WTC11 (cell line): ENCODE data around the gene RASD1. TPM values are rescaled to one million over a fixed set of nuclear protein-coding genes. Genes with fewer than 3 reads are reported as not detected.

ENCODE experiments used
- ATAC-seq: fragments of 200-7000 bp; cut with Tn5 transposase; 2 replicates; pipeline ENCODE4 v1.10.0; 2021; ENCODE audit warnings: mild to moderate bottlenecking, moderate library complexity
- CTCF ChIA-PET: fragments of 300-600 bp; sonication (Branson Sonifier 250); formaldehyde crosslinking; loops from one replicate; lab custom pipeline; 2021; ENCODE audit warnings: antibody characterized with exemption; lab: Charles Lee
- POLR2A ChIA-PET: fragments of 350-600 bp; sonication (Branson Sonifier 250); formaldehyde crosslinking; loops from one replicate; lab custom pipeline; 2021; ENCODE audit warnings: antibody characterized with exemption; lab: Charles Lee
- DNase-seq: peaks from one replicate; pipeline ENCODE4 v3.0.0; 2021; ENCODE audit warnings: low spot score
- H3K27ac Mint-ChIP-seq: 2 replicates; pipeline ENCODE4 v1.8.0; 2021; ENCODE audit warnings: mixed read lengths
- H3K27me3 Mint-ChIP-seq: 2 replicates; pipeline ENCODE4 v1.8.0; 2021; ENCODE audit warnings: low read depth, mild to moderate bottlenecking, moderate library complexity, mixed read lengths
- H3K36me3 Mint-ChIP-seq: 2 replicates; pipeline ENCODE4 v1.8.0; 2021; ENCODE audit warnings: mixed read lengths
- H3K4me1 Mint-ChIP-seq: 2 replicates; pipeline ENCODE4 v1.8.0; 2022; ENCODE audit warnings: mixed read lengths
- H3K4me3 Mint-ChIP-seq: 2 replicates; pipeline ENCODE4 v1.8.0; 2021; ENCODE audit warnings: mild to moderate bottlenecking, moderate library complexity, mixed read lengths
- H3K9me3 Mint-ChIP-seq: 2 replicates; pipeline ENCODE4 v1.8.0; 2021; ENCODE audit warnings: mixed read lengths
- CREM ChIP-seq: sonication (generic); formaldehyde crosslinking; IDR thresholded peaks from 2 replicates; pipeline ENCODE4 v1.8.1; 2022; ENCODE audit warnings: mild to moderate bottlenecking, missing genetic modification reagents, moderate library complexity
- CTCF ChIP-seq: fragments of 200-600 bp; IDR thresholded peaks from 2 replicates; pipeline ENCODE4 v1.8.0; 2022; ENCODE audit warnings: antibody characterized with exemption
- FOXJ3 ChIP-seq: sonication (generic); formaldehyde crosslinking; IDR thresholded peaks from 2 replicates; pipeline ENCODE4 v1.9.0; 2021; ENCODE audit warnings: missing genetic modification reagents, mild to moderate bottlenecking, borderline replicate concordance
- FOXK1 ChIP-seq: sonication (generic); formaldehyde crosslinking; IDR thresholded peaks from 2 replicates; pipeline ENCODE4 v1.8.0; 2022; ENCODE audit warnings: mild to moderate bottlenecking, moderate library complexity, missing genetic modification reagents
- GRHL2 ChIP-seq: fragments of 250-450 bp; sonication (Bioruptor Pico); IDR thresholded peaks from 2 replicates; pipeline ENCODE4 v1.8.0; 2022; ENCODE audit warnings: mild to moderate bottlenecking, moderate library complexity; ENCODE audit not compliant: insufficient replicate concordance, severe bottlenecking
- GTF2I ChIP-seq: fragments of 250-450 bp; sonication (Bioruptor Pico); conservative IDR thresholded peaks from 2 replicates; pipeline ENCODE4 v1.4.0; 2021; ENCODE audit warnings: mild to moderate bottlenecking
- NFATC4 ChIP-seq: fragments of 250-450 bp; sonication (Bioruptor Pico); IDR thresholded peaks from 2 replicates; pipeline ENCODE4 v1.9.0; 2021; ENCODE audit warnings: mild to moderate bottlenecking
- NFE2L1 ChIP-seq: sonication (generic); formaldehyde crosslinking; IDR thresholded peaks from 2 replicates; pipeline ENCODE4 v1.8.1; 2023; ENCODE audit warnings: missing genetic modification reagents
- NFYB ChIP-seq: sonication (generic); formaldehyde crosslinking; conservative IDR thresholded peaks from 2 replicates; pipeline ENCODE4 v1.8.0; 2022; ENCODE audit warnings: low read depth, missing genetic modification reagents
- OVOL2 ChIP-seq: fragments of 250-450 bp; sonication (Bioruptor Pico); IDR thresholded peaks from 2 replicates; pipeline ENCODE4 v1.9.0; 2021; ENCODE audit warnings: mild to moderate bottlenecking, borderline replicate concordance
- PRDM15 ChIP-seq: sonication (generic); formaldehyde crosslinking; IDR thresholded peaks from 2 replicates; pipeline ENCODE4 v1.8.0; 2022; ENCODE audit warnings: missing genetic modification reagents
- PRRX2 ChIP-seq: fragments of 250-450 bp; sonication (Bioruptor Pico); IDR thresholded peaks from 2 replicates; pipeline ENCODE4 v1.8.0; 2021; ENCODE audit warnings: mild to moderate bottlenecking
- SMAD4 ChIP-seq: sonication (generic); formaldehyde crosslinking; IDR thresholded peaks from 2 replicates; pipeline ENCODE4 v1.8.0; 2022; ENCODE audit warnings: mild to moderate bottlenecking, missing genetic modification reagents
- ZNF121 ChIP-seq: sonication (generic); formaldehyde crosslinking; IDR thresholded peaks from 2 replicates; pipeline ENCODE4 v1.8.0; 2023; ENCODE audit warnings: missing genetic modification reagents
- ZNF138 ChIP-seq: sonication (generic); formaldehyde crosslinking; conservative IDR thresholded peaks from 2 replicates; pipeline ENCODE4 v1.8.1; 2022; ENCODE audit warnings: mild to moderate bottlenecking, moderate library complexity, missing genetic modification reagents
- ZNF281 ChIP-seq: sonication (generic); formaldehyde crosslinking; IDR thresholded peaks from 2 replicates; pipeline ENCODE4 v1.8.0; 2023; ENCODE audit warnings: mild to moderate bottlenecking, missing genetic modification reagents
- ZNF532 ChIP-seq: fragments of 250-450 bp; sonication (Bioruptor Pico); IDR thresholded peaks from 2 replicates; pipeline ENCODE4 v1.9.0; 2021; ENCODE audit warnings: mild to moderate bottlenecking, borderline replicate concordance
- ZSCAN18 ChIP-seq: fragments of 250-450 bp; sonication (Bioruptor Pico); IDR thresholded peaks from 2 replicates; pipeline ENCODE4 v2.1.2; 2022; ENCODE audit warnings: mild to moderate bottlenecking, moderate library complexity
- total RNA-seq: library from RNA; stranded (reverse); gene quantifications from 3 replicates; pipeline ENCODE4 v1.2.3, GENCODE V29; 2021

The RASD1 gene
- total RNA-seq, 1 experiment from 2014 or later = 5.1 TPM

- no peak for ATAC-seq
- ChIA-PET CTCF (interaction anchor here (1.1 to 3.1 kb wide), 2 partner anchors 28 to 44 kb away, joined by 5 to 16 read pairs; no protein-coding TSS in a partner anchor), POLR2A (no interaction called here)
- peaks cover 4% of the 10 kb centered on the region; the same call in 1 of the 2 replicates for H3K4me1 Mint-ChIP-seq
- H3K27ac Mint-ChIP-seq = 0 out of 2 replicates have a peak overlapping the region, but pooled peaks have one; percentile 4
- H3K36me3 Mint-ChIP-seq = no peaks in the 10 kb centered on the region
- no peaks in the 10 kb centered on the region for H3K27me3 Mint-ChIP-seq
- no peak overlapping the region for H3K4me3 Mint-ChIP-seq
- TF ChIP-seq GRHL2 (CRISPR knock-in tag) (no peak), PRDM15 (CRISPR knock-in tag) (no peak), ZNF532 (CRISPR knock-in tag) (no peak), NFE2L1 (CRISPR knock-in tag) (no peak), SMAD4 (CRISPR knock-in tag) (no peak), ZNF121 (CRISPR knock-in tag) (no peak), FOXK1 (no peak), FOXJ3 (CRISPR knock-in tag) (no peak), CREM (CRISPR knock-in tag) (no peak), CTCF (no peak), NFATC4 (CRISPR knock-in tag) (no peak), NFYB (CRISPR knock-in tag) (no peak), GTF2I (no peak)
- H3K9me3 Mint-ChIP-seq = no peaks in the 10 kb centered on the region
- no peak for DNase-seq
These were observed 44.9 kb upstream of the RASD1 start for GRCh38 chr17:17540935-17541639.

GRCh38 chr17:17540278-17540906 is 44.2 kb upstream of the RASD1 start:
- peak; percentile 63 for ATAC-seq
- Mint-ChIP-seq H3K27me3 (no peaks in the 10 kb centered on the region), H3K9me3 (no peaks in the 10 kb centered on the region), H3K4me1 (peaks cover 4% of the 10 kb centered on the region; the same call in 1 of the 2 replicates), H3K27ac (0 out of 2 replicates have a peak overlapping the region, but pooled peaks have one; percentile 4), H3K4me3 (no peak overlapping the region), H3K36me3 (no peaks in the 10 kb centered on the region)
- ChIA-PET POLR2A (no interaction called here), CTCF (interaction anchor here (1.1 to 3.1 kb wide), 4 partner anchors 28 to 45 kb away, joined by 4 to 16 read pairs (median 10); partner anchors contain the start of gene RASD1)
- peak; percentile 31 for DNase-seq
- TF ChIP-seq ZNF121 (CRISPR knock-in tag) = no peak
- no peak for TF ChIP-seq PRRX2
- no peak for TF ChIP-seq ZNF138
- no peak for TF ChIP-seq OVOL2 (CRISPR knock-in tag)
- TF ChIP-seq ZNF281 (CRISPR knock-in tag) = no peak
- TF ChIP-seq ZSCAN18 = no peak
- TF ChIP-seq SMAD4 (CRISPR knock-in tag) = no peak
